ENCODE measurements around the gene DTD1. TPM values are rescaled to one million over a fixed set of nuclear protein-coding genes. Genes with fewer than 3 reads are reported as not detected.

DTD1 gene
- total RNA-seq, 3 donors from 2014 or later (not counting 1 experiment from before 2014, with no cell fraction given), result 23.4 to 28.4 (median 24.1) TPM

DNA sequence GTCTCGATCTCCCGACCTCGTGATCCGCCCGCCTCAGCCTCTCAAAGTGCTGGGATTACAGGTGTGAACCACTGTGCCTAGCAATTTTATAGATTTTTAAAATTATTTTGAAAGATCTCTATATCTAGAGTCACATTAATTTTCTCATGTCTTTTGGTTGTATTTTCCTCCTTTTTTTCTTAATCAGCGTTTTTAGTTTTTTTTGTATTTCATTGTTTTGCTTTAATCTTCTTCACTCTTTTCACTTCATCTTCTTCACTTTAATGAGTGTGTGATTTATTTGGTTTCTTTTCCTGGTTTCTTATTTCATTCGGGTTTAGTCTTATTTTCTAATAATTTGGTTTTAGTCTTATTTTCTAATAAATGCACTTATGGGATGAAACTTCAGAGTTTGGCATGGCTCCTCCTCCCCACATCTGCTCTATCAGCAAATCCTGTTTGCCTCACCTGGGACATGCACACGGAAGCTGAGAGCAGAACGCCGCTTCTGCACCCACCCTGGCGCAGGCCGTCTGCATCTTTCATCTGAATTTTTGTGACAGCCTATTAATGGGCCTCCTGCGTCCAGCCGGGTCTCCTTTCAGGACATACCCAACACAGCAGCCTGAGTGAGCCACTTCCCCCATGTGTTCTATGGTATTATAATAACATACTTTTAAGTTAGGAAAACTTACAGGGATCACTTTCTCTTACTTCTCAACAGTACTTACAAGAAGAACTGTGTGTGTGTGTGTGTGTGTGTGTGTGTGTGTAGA, 35.5 kb downstream of the DTD1 start:
- WGBS (ENCODE audit: insufficient coverage), result 97% methylated on average over 8 of the region's 14 CpGs
- no peaks in the 10 kb centered on the region for H3K4me1 Mint-ChIP-seq
- H3K9me3 ChIP-seq (ENCODE audit: control insufficient read depth, insufficient read depth, low read length), result no peaks in the 10 kb centered on the region
- H3K4me1 ChIP-seq (ENCODE audit: control insufficient read depth, insufficient read depth, low read length), result no peaks in the 10 kb centered on the region
- H3K27ac Mint-ChIP-seq, result no peak overlapping the region
- no peaks in the 10 kb centered on the region for H3K36me3 Mint-ChIP-seq
- H3K27me3 ChIP-seq (ENCODE audit: control insufficient read depth, insufficient read depth, low read length), result no peaks in the 10 kb centered on the region
- TF ChIP-seq, protein P1, sequence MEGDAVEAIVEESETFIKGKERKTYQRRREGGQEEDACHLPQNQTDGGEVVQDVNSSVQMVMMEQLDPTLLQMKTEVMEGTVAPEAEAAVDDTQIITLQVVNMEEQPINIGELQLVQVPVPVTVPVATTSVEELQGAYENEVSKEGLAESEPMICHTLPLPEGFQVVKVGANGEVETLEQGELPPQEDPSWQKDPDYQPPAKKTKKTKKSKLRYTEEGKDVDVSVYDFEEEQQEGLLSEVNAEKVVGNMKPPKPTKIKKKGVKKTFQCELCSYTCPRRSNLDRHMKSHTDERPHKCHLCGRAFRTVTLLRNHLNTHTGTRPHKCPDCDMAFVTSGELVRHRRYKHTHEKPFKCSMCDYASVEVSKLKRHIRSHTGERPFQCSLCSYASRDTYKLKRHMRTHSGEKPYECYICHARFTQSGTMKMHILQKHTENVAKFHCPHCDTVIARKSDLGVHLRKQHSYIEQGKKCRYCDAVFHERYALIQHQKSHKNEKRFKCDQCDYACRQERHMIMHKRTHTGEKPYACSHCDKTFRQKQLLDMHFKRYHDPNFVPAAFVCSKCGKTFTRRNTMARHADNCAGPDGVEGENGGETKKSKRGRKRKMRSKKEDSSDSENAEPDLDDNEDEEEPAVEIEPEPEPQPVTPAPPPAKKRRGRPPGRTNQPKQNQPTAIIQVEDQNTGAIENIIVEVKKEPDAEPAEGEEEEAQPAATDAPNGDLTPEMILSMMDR (IDR thresholded peaks at IDR 0.05), result no peak
- H3K9me3 Mint-ChIP-seq, result no peaks in the 10 kb centered on the region
- no peak overlapping the region for H3K27ac ChIP-seq (ENCODE audit: low read length)
- no peak overlapping the region for H3K4me3 ChIP-seq (ENCODE audit: low read length)
- DNase-seq (no peak), ATAC-seq (no peak)
- intact Hi-C loops (cut with micrococcal nuclease), result no loop called here
- no peaks in the 10 kb centered on the region for H3K27me3 Mint-ChIP-seq (ENCODE audit: low read depth in 2 of 2)
- H3K36me3 ChIP-seq (ENCODE audit: control insufficient read depth, insufficient read depth, low read length), result no peaks in the 10 kb centered on the region
- no peak overlapping the region for H3K4me3 Mint-ChIP-seq

DNA sequence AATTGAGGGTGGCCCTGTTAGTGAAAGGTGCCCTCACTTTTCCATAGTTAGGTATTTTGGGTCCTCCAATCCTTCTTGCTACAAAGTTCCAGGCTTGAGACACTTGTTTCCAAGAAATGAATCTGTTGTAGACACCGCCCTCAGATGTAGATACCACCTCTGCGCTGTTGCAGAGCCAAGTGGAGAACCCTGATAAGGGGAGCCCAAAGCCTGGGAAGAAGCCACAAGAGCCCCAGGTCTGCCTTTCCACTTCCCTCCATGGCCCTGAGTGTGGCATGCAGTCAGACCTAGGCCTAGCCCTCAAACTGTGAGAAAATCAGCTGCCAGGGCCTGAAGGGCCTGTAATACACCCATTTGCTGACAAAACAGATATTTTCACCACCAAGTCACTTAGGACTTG, 37.1 kb downstream of the DTD1 start:
- DNase-seq, result no peak
- intact Hi-C loops (cut with micrococcal nuclease), result no loop called here
- H3K27me3 Mint-ChIP-seq (ENCODE audit: low read depth in 2 of 2), result no peaks in the 10 kb centered on the region
- no peaks in the 10 kb centered on the region for H3K27me3 ChIP-seq (ENCODE audit: control insufficient read depth, insufficient read depth, low read length)
- TF ChIP-seq, protein P1 (IDR thresholded peaks at IDR 0.05), result no peak
- WGBS (ENCODE audit: insufficient coverage), result 88% methylated on average over 2 of the region's 2 CpGs
- H3K9me3 ChIP-seq (ENCODE audit: control insufficient read depth, insufficient read depth, low read length), result no peaks in the 10 kb centered on the region
- H3K36me3 ChIP-seq (ENCODE audit: control insufficient read depth, insufficient read depth, low read length), result no peaks in the 10 kb centered on the region
- ATAC-seq, result no peak
- H3K4me3 ChIP-seq (ENCODE audit: low read length), result no peak overlapping the region
- H3K4me1 ChIP-seq (ENCODE audit: control insufficient read depth, insufficient read depth, low read length), result no peaks in the 10 kb centered on the region
- no peaks in the 10 kb centered on the region for H3K4me1 Mint-ChIP-seq
- H3K27ac Mint-ChIP-seq, result no peak overlapping the region
- no peaks in the 10 kb centered on the region for H3K9me3 Mint-ChIP-seq
- H3K36me3 Mint-ChIP-seq, result no peaks in the 10 kb centered on the region
- no peak overlapping the region for H3K27ac ChIP-seq (ENCODE audit: low read length)
- H3K4me3 Mint-ChIP-seq, result no peak overlapping the region

DNA sequence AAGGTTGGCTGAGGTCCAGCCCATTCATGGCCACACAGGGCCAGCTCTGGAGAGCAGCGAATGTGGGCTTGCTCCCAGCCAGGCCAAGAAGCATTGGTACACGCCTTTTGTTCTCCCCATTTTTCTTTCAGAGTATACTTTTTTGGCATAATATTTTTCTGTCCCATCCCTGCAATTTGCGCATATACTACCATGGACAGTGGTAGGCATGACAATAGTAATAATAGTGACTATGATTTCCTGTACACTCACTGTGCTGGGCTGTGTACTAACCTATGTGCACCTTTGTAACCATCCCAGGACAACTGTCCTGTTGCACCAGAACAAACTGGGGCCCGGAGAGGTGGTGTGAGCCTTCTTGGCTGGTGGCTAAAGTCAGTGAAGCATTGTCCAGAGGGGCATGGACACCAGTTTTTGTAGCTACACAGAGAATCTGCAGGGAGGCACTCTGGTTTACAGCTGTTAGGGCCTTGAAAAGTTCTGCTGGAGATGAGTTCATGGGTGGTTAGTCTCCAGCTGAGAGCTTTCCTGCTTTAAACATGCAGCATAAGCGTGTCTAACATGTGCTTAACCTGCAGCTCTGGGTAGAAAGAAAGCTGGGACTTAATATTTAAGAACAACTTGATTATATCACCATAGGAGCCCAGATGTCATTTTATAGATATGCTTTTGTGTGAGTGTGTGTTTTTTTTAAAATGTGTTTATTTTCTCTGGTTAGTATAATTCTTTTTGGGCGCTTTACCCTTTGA, 38.2 kb downstream of the DTD1 start:
- TF ChIP-seq, protein P1 (IDR thresholded peaks at IDR 0.05), result no peak
- Histone ChIP-seq H3K27me3 (ENCODE audit: control insufficient read depth, insufficient read depth, low read length) (no peaks in the 10 kb centered on the region), H3K4me3 (ENCODE audit: low read length) (no peak overlapping the region), H3K27ac (ENCODE audit: low read length) (no peak overlapping the region), H3K9me3 (ENCODE audit: control insufficient read depth, insufficient read depth, low read length) (no peaks in the 10 kb centered on the region), H3K36me3 (ENCODE audit: control insufficient read depth, insufficient read depth, low read length) (peaks cover 4% of the 10 kb centered on the region), H3K4me1 (ENCODE audit: control insufficient read depth, insufficient read depth, low read length) (no peaks in the 10 kb centered on the region)
- intact Hi-C loops (cut with micrococcal nuclease), result no loop called here
- H3K4me1 Mint-ChIP-seq, result no peaks in the 10 kb centered on the region
- ATAC-seq, result no peak
- H3K27ac Mint-ChIP-seq, result no peak overlapping the region
- H3K27me3 Mint-ChIP-seq (ENCODE audit: low read depth in 2 of 2), result no peaks in the 10 kb centered on the region
- no peaks in the 10 kb centered on the region for H3K36me3 Mint-ChIP-seq
- no peak overlapping the region for H3K4me3 Mint-ChIP-seq
- 87% methylated on average over 5 of the region's 6 CpGs for whole genome bisulfite sequencing (ENCODE audit: insufficient coverage)
- no peaks in the 10 kb centered on the region for H3K9me3 Mint-ChIP-seq
- no peak for DNase-seq
